Psoas muscle (tissue), 8 donors: ENCODE data around the gene TREML4. TPM values are rescaled to one million over a fixed set of nuclear protein-coding genes. Genes with fewer than 3 reads are reported as not detected.

Experiments
- ATAC-seq, 4 donors: fragments of 200-7000 bp; cut with Tn5 transposase; one replicate each; pipeline ENCODE4 v1.9.1; 2020; ENCODE audit warnings: moderate library complexity in 3 of 4, mild to moderate bottlenecking in 2 of 4
- DNase-seq, 2 donors: peaks; one replicate each; pipeline ENCODE4 v3.0.0-alpha.2; 2020
- H3K27ac ChIP-seq: fragments of 200-600 bp; one replicate; pipeline ENCODE4 v1.8.0; 2022
- H3K27me3 ChIP-seq, 3 donors: fragments of 200-600 bp in 1 of 3; one replicate each; pipeline versions ENCODE4 v1.6.1 to v1.8.0; 2013 to 2022; ENCODE audit warnings: low read length in 2 of 3, mild to moderate bottlenecking in 2 of 3, moderate library complexity in 1 of 3; ENCODE audit not compliant: insufficient read depth in 3 of 3
- H3K36me3 ChIP-seq, 2 donors: fragments of 200-600 bp in 1 of 2; one replicate each; pipeline versions ENCODE4 v1.6.1 to v1.8.0; 2013 to 2022; ENCODE audit warnings: low read depth in 1 of 2, mild to moderate bottlenecking in 1 of 2, moderate library complexity in 1 of 2; ENCODE audit not compliant: insufficient read depth in 1 of 2
- H3K4me1 ChIP-seq: fragments of 200-600 bp; one replicate; pipeline ENCODE4 v1.8.0; 2022
- H3K4me3 ChIP-seq: fragments of 200-600 bp; one replicate; pipeline ENCODE4 v1.8.0; 2022; ENCODE audit warnings: mild to moderate bottlenecking
- H3K9me3 ChIP-seq: fragments of 200-600 bp; one replicate; pipeline ENCODE4 v1.8.0; 2022
- CTCF ChIP-seq: fragments of 200-600 bp; IDR thresholded peaks from one replicate; pipeline ENCODE4 v1.8.0; 2022; ENCODE audit warnings: antibody characterized with exemption
- WGBS, 3 donors: extraction: QIAGEN DNeasy Blood & Tissue Kit; methylation state at CpG; one replicate each; pipeline versions ENCODE4 v1.1.6 to v1.1.7; 2013; 5-methylcytosine and 5-hydroxymethylcytosine counted together
- intact Hi-C, 2 donors: fragments of 100-400 bp; cut with DNase I; formaldehyde crosslinking; loops; one replicate each; pipeline versions ENCODE4 v1.11.0 to v1.14.2; 2022
- polyA plus RNA-seq, 3 donors: library from polyadenylated mRNA; stranded (reverse); fragments of 200-250 nt; gene quantifications; one replicate each; pipeline ENCODE4 v1.2.3, GENCODE V29; 2013
- total RNA-seq, 4 donors: library from RNA; stranded (reverse); fragmentation: NEBNext Ultra II Directional in 2 of 4; extraction: Animal tissue kit (Norgen Biotek cat#: 25700) in 2 of 4; gene quantifications; one replicate each; pipeline versions ENCODE4 v1.2.1 to v1.2.4, GENCODE V29; 2021 to 2023
- donor health status: healthy with polysubstance abuse.
- donor health status: DM: no; HTN: no; CAD: no; lungs with moderate emphysema.
- donor health status: Bipolar disorder and iron deficiency.
- donor health status: healthy.
- donor health status: DM: yes; HTN: yes; CAD: no.
- donor health status: DM: no; HTN: no; CAD: no.
- donor health status: DM: no; HTN: no; CAD: no.
- donor health status: DM: yes; HTN: yes; CAD: no.

The TREML4 gene
- total and polyA plus RNA-seq, 7 donors, result 0.01 TPM; not detected in 6

GRCh38 chr6:41197234-41197633, 30.9 kb upstream of the TREML4 start:
- Histone ChIP-seq H3K27me3 (peaks cover 0 to 2% (median 0%) of the 10 kb centered on the region in 3 donors), H3K27ac (no peak overlapping the region), H3K36me3 (no peaks in the 10 kb centered on the region), H3K9me3 (no peaks in the 10 kb centered on the region), H3K4me1 (no peaks in the 10 kb centered on the region), H3K4me3 (no peak overlapping the region)
- ATAC-seq (no peak), DNase-seq (no peak)
- no peak for TF ChIP-seq CTCF
- intact Hi-C loops, result no loop called here
- 93 to 95% (median 94%) methylated on average over 3 of the region's 3 CpGs for WGBS, 3 donors

- 69 to 81% (median 71%) methylated on average over 1 of the region's 1 CpG for WGBS, 3 donors
- H3K4me3 ChIP-seq, result no peak overlapping the region
- no peaks in the 10 kb centered on the region for H3K36me3 ChIP-seq
- H3K4me1 ChIP-seq, result no peaks in the 10 kb centered on the region
- TF ChIP-seq CTCF, result no peak
- no peak for DNase-seq
- intact Hi-C loops, result no loop called here
- ATAC-seq, result no peak
- peaks cover 0 to 2% (median 0%) of the 10 kb centered on the region in 3 donors for H3K27me3 ChIP-seq
- H3K27ac ChIP-seq, result no peak overlapping the region
- no peaks in the 10 kb centered on the region for H3K9me3 ChIP-seq
These were observed 28.4 kb upstream of the TREML4 start for GRCh38 chr6:41199552-41200246.

GRCh38 chr6:41200296-41200900, 27.8 kb upstream of the TREML4 start:
- 70 to 87% (median 80%) methylated on average over 2 of the region's 2 CpGs for WGBS, 3 donors
- DNase-seq, result no peak
- ATAC-seq, result peak in 3 of 4 donors; percentile 24 to 38 (median 37)
- no peaks in the 10 kb centered on the region for H3K4me1 ChIP-seq
- no peaks in the 10 kb centered on the region for H3K36me3 ChIP-seq
- intact Hi-C loops, result no loop called here
- H3K27me3 ChIP-seq, result peaks cover 0 to 1% (median 0%) of the 10 kb centered on the region in 3 donors
- TF ChIP-seq CTCF, result no peak
- H3K27ac ChIP-seq, result no peak overlapping the region
- H3K9me3 ChIP-seq, result no peaks in the 10 kb centered on the region
- no peak overlapping the region for H3K4me3 ChIP-seq

GRCh38 chr6:41200901-41201763, 27.0 kb upstream of the TREML4 start, which contains the start of gene TREML2:
Gene TREML2, minus strand, starts transcription at chr6:41201149. Its CDS starts 141 bp downstream, at chr6:41201008.
- DNase-seq (no peak), ATAC-seq (no peak)
- Histone ChIP-seq H3K27ac (no peak within 1 kb of the TSS), H3K9me3 (no peaks in the 10 kb centered on the region), H3K27me3 (no peaks in the 10 kb centered on the region), H3K36me3 (no peaks in the 10 kb centered on the region), H3K4me3 (no peak within 1 kb of the TSS), H3K4me1 (no peaks in the 10 kb centered on the region)
- WGBS, 3 donors, result 55 to 74% (median 62%) methylated on average over 12 of the region's 12 CpGs
- intact Hi-C loops, result no loop called here
- no peak for TF ChIP-seq CTCF
